ENCODE data around the gene COPS9. TPM values are rescaled to one million over a fixed set of nuclear protein-coding genes. Genes with fewer than 3 reads are reported as not detected.

The COPS9 gene
- total RNA-seq, 2 donors from 2014 or later: 57.4 to 151 TPM

DNA sequence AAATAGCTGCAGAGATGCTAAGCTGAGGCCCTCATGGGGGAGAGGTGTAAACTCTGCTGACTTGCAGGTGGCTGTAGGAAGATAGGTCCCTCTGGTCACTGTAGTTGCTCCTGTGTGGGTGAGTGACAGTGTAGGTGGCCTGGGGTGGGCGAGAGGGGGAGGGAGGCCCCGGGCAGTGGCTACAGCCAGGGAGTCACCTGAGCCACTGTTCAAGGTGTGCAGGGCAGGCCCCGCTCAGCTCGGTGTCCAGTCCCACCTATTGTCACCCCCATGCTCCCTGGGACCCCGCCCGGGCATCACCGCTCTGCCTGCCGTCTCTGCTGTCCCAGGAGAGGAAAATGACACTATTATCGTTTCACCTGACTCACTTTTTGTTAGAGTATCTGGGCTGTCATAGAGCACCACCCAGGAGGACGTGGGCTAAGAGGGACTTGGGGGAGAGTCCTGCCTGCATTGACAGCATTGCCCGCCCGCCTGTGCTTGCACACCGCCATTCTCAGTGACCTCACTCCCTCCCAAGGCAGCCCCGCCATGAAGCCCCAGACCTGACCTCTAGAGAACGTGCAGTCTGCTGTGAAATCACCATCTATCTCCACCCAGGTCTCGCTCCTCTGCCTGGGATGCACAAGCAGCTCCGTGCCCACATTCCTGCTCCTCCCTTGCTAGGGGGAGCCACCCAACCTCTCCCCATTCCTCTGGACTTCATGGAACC lies 29.2 kb downstream of the COPS9 start:
- no peak overlapping the region for H3K4me3 Mint-ChIP-seq
- ATAC-seq (replicated peaks): no peak
- no peak overlapping the region for H3K27ac Mint-ChIP-seq
- H3K27me3 Mint-ChIP-seq: peaks cover 27% of the 10 kb centered on the region
- H3K9me3 Mint-ChIP-seq: no peaks in the 10 kb centered on the region
- no peaks in the 10 kb centered on the region for H3K4me1 Mint-ChIP-seq
- no peaks in the 10 kb centered on the region for H3K36me3 Mint-ChIP-seq (ENCODE audit: low read depth)

DNA sequence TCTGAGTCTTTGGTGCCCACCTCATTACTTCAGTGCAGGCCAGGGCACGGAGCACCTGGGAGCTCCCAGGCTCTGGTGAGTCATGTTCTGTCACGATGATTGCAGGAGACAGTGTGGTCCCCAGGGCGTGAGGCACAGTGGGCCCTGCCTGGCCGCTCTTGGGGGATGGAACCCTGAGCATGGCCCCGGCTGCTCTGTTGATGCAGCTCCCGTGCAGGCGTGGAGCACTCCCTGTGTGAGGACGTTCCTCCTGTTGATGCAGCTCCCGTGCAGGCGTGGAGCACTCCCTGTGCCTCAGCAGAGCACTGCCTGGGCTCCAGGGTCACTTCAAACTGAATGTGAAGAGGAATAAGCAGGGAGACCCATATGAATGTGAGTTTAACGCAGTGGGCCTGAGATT lies 30.1 kb downstream of the COPS9 start:
- no peak overlapping the region for H3K4me3 Mint-ChIP-seq
- ATAC-seq (replicated peaks): no peak
- H3K36me3 Mint-ChIP-seq (ENCODE audit: low read depth): no peaks in the 10 kb centered on the region
- no peak overlapping the region for H3K27ac Mint-ChIP-seq
- H3K9me3 Mint-ChIP-seq: no peaks in the 10 kb centered on the region
- peaks cover 29% of the 10 kb centered on the region for H3K27me3 Mint-ChIP-seq
- H3K4me1 Mint-ChIP-seq: no peaks in the 10 kb centered on the region

DNA sequence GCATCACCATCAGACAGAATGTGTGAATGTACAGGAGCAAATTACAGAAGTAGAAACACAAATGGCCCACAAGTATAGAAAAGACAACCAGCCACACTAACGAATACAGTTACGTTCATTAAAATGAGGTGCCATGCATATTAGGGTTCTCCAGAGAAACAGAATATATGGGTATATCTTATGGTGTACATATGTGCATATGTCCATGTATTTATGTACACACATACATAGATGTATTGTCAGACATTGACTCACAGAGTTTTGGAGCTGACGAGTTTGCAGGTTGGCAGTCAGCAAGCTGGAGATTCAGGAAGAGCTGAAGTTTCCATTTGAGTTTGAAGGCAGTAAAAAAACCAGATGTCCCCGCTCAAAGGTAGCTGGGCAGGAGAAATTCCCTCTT lies 33.0 kb downstream of the COPS9 start:
- Mint-ChIP-seq H3K36me3 (ENCODE audit: low read depth) (no peaks in the 10 kb centered on the region), H3K27ac (no peak overlapping the region), H3K9me3 (peaks cover 8% of the 10 kb centered on the region), H3K4me3 (no peak overlapping the region), H3K4me1 (no peaks in the 10 kb centered on the region), H3K27me3 (peaks cover 44% of the 10 kb centered on the region)
- no peak for ATAC-seq (replicated peaks)

GRCh38 chr2:240098349-240098748 lies 37.8 kb downstream of the COPS9 start:
- peaks cover 73% of the 10 kb centered on the region for H3K27me3 Mint-ChIP-seq
- no peaks in the 10 kb centered on the region for H3K4me1 Mint-ChIP-seq
- H3K4me3 Mint-ChIP-seq: no peak overlapping the region
- peaks cover 16% of the 10 kb centered on the region for H3K9me3 Mint-ChIP-seq
- peaks cover 7% of the 10 kb centered on the region for H3K36me3 Mint-ChIP-seq (ENCODE audit: low read depth)
- no peak for ATAC-seq (replicated peaks)
- H3K27ac Mint-ChIP-seq: no peak overlapping the region

DNA sequence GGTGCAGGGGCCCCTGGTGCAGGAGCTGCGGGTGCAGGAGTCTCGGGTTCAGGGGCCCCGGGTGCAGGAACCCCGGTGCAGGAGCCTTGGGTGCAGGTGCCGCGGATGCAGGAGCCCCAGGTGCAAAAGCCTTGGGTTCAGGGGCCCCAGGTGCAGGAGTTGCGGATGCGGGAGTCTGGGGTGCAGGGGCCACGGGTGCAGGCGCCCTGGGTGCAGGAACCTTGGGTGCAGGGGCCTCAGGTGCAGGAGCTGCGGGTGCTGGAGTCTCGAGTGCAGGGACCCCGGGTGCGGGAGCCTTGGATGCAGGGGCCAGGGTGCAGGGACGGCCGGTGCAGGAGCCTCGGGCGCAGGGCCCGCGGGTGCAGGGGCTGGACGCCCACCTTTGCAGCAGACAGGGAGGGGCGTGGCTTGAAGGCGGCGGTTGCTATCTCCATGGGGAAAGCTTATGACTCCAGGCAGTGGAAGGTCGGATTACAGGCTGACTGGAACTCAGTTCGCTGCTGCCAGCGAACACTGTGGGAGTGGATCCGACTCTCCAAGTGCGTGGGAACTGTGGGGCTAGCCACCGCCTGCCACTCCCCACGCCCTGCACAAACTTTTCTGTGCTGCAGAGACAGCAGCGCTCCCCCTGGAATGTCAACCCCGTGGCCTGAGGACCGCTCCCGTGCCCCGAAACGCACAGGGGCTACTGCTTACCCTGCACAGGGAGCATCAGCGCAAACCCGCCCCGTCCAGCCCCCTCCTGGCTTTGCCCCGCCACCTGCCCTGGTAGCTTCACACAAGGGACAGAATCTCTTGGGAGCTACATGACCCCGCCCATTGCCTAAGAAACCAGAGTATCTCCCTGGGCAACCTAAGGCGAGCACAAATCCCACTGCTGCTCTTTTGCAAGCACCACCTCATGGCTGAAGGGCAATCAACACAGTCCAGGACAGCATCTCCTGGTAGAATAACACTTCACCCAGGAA lies 40.3 kb downstream of the COPS9 start:
- Mint-ChIP-seq H3K27ac (no peak overlapping the region), H3K4me3 (no peak overlapping the region), H3K36me3 (ENCODE audit: low read depth) (peaks cover 7% of the 10 kb centered on the region), H3K4me1 (no peaks in the 10 kb centered on the region), H3K9me3 (peaks cover 16% of the 10 kb centered on the region), H3K27me3 (peaks cover 73% of the 10 kb centered on the region)
- ATAC-seq (replicated peaks): no peak

GRCh38 chr2:240089306-240089705 lies 46.8 kb downstream of the COPS9 start:
- Mint-ChIP-seq H3K4me1 (no peaks in the 10 kb centered on the region), H3K36me3 (ENCODE audit: low read depth) (no peaks in the 10 kb centered on the region), H3K4me3 (no peak overlapping the region), H3K27me3 (peaks cover 63% of the 10 kb centered on the region), H3K9me3 (peaks cover 17% of the 10 kb centered on the region), H3K27ac (no peak overlapping the region)
- no peak for ATAC-seq (replicated peaks)

- no peak overlapping the region for H3K4me3 Mint-ChIP-seq
- H3K9me3 Mint-ChIP-seq: peaks cover 17% of the 10 kb centered on the region
- no peak overlapping the region for H3K27ac Mint-ChIP-seq
- H3K27me3 Mint-ChIP-seq: peaks cover 54% of the 10 kb centered on the region
- no peak for ATAC-seq (replicated peaks)
- no peaks in the 10 kb centered on the region for H3K36me3 Mint-ChIP-seq (ENCODE audit: low read depth)
- H3K4me1 Mint-ChIP-seq: no peaks in the 10 kb centered on the region
Observed at GRCh38 chr2:240086563-240086962, 49.5 kb downstream of the COPS9 start.

Other genes with a start within 250 kb of the COPS9 start
- gene NDUFA10, start 111.0 kb downstream of the COPS9 start, total RNA-seq: 100 to 1,000 TPM; 101 to 153 TPM
- not detected for gene OR6B2, start 105.9 kb downstream of the COPS9 start, total RNA-seq
- not detected for gene OR6B3, start 82.8 kb downstream of the COPS9 start, total RNA-seq
- not detected for gene OTOS, start 4.4 kb upstream of the COPS9 start, total RNA-seq